Measurements from ENCODE around the gene GDPD2. TPM values are rescaled to one million over a fixed set of nuclear protein-coding genes. Genes with fewer than 3 reads are reported as not detected.

The GDPD2 gene
- total RNA-seq, 4 donors from 2014 or later = not detected

- DNase-seq (ENCODE audit: low spot score) (no peak), ATAC-seq (ENCODE audit: low FRiP score) (no peak)
- TF ChIP-seq CTCF (IDR thresholded peaks at IDR 0.05) = no peak
These were observed 10.1 kb downstream of the GDPD2 start for GRCh38 chrX:70432936-70433847.

GRCh38 chrX:70433848-70434351, 10.8 kb downstream of the GDPD2 start:
- peak; percentile 42 for DNase-seq (ENCODE audit: low spot score)
- TF ChIP-seq CTCF (IDR thresholded peaks at IDR 0.05) = no peak
- peak; percentile 82 for ATAC-seq (ENCODE audit: low FRiP score)

GRCh38 chrX:70434352-70434866, 11.3 kb downstream of the GDPD2 start:
- peak; percentile 53 for DNase-seq (ENCODE audit: low spot score)
- ATAC-seq (ENCODE audit: low FRiP score) = peak; percentile 86
- no peak for TF ChIP-seq CTCF (IDR thresholded peaks at IDR 0.05)

- no peak for DNase-seq (ENCODE audit: low spot score)
- ATAC-seq (ENCODE audit: low FRiP score) = no peak
- no peak for TF ChIP-seq CTCF (IDR thresholded peaks at IDR 0.05)
These were observed 11.9 kb downstream of the GDPD2 start for GRCh38 chrX:70434914-70435586.

GRCh38 chrX:70436343-70436742, 13.2 kb downstream of the GDPD2 start:
- no peak for TF ChIP-seq CTCF (IDR thresholded peaks at IDR 0.05)
- DNase-seq (ENCODE audit: low spot score) (no peak), ATAC-seq (ENCODE audit: low FRiP score) (no peak)

- DNase-seq (ENCODE audit: low spot score) (no peak), ATAC-seq (ENCODE audit: low FRiP score) (no peak)
- no peak for TF ChIP-seq CTCF (IDR thresholded peaks at IDR 0.05)
These were observed 13.9 kb downstream of the GDPD2 start for GRCh38 chrX:70437011-70437410.
